H9 (cell line): Measurements from ENCODE around the gene TK1. TPM values are rescaled to one million over a fixed set of nuclear protein-coding genes. Genes with fewer than 3 reads are reported as not detected.

Source experiments
- DNase-seq: peaks from one replicate; pipeline ENCODE4 v3.0.0-alpha.2; 2017
- H2AFZ ChIP-seq: one replicate; pipeline ENCODE4 v1.6.1; 2013; ENCODE audit warnings: mild to moderate bottlenecking, low read length, control low read depth, moderate library complexity
- H2AK5ac ChIP-seq: 2 replicates; pipeline ENCODE4 v1.6.1; 2013; ENCODE audit warnings: low read length, control low read depth, mixed read lengths; ENCODE audit not compliant: insufficient read length
- H2BK120ac ChIP-seq: one replicate; pipeline ENCODE4 v1.6.1; 2013; ENCODE audit warnings: low read depth, mild to moderate bottlenecking, low read length, control low read depth, inconsistent platforms; ENCODE audit not compliant: poor library complexity, severe bottlenecking
- H2BK12ac ChIP-seq: 2 replicates; pipeline ENCODE4 v1.6.1; 2013; ENCODE audit warnings: low read length, control low read depth, mixed read lengths, low read depth; ENCODE audit not compliant: insufficient read length
- H2BK15ac ChIP-seq: 2 replicates; pipeline ENCODE4 v1.6.1; 2013; ENCODE audit warnings: low read depth, low read length, control low read depth
- H2BK20ac ChIP-seq: one replicate; pipeline ENCODE4 v1.6.1; 2013; ENCODE audit warnings: low read depth, mild to moderate bottlenecking, low read length, control low read depth, inconsistent platforms; ENCODE audit not compliant: poor library complexity, severe bottlenecking
- H2BK5ac ChIP-seq: 2 replicates; pipeline ENCODE4 v1.6.1; 2013; ENCODE audit warnings: low read length, control low read depth, mixed read lengths; ENCODE audit not compliant: insufficient read length
- H3K14ac ChIP-seq: 2 replicates; pipeline ENCODE4 v1.6.1; 2013; ENCODE audit warnings: low read length, control low read depth; ENCODE audit not compliant: insufficient read depth
- H3K18ac ChIP-seq: 2 replicates; pipeline ENCODE4 v1.6.1; 2013; ENCODE audit warnings: low read depth, mild to moderate bottlenecking, mixed read lengths, low read length, control low read depth; ENCODE audit not compliant: insufficient read length
- H3K23ac ChIP-seq: 2 replicates; pipeline ENCODE4 v1.6.1; 2013; ENCODE audit warnings: low read length, control low read depth, mixed read lengths, low read depth; ENCODE audit not compliant: insufficient read length
- H3K23me2 ChIP-seq: 2 replicates; pipeline ENCODE4 v1.6.1; 2013; ENCODE audit warnings: low read depth, mild to moderate bottlenecking, mixed read lengths, low read length, control low read depth; ENCODE audit not compliant: insufficient read length, poor library complexity, severe bottlenecking
- H3K27ac ChIP-seq: 2 replicates; pipeline ENCODE4 v1.5.1; 2013; ENCODE audit warnings: low read length, control low read depth, mixed read lengths, low read depth; ENCODE audit not compliant: insufficient read length
- H3K27me3 ChIP-seq: 2 replicates; pipeline ENCODE4 v1.6.1; 2013; ENCODE audit warnings: low read length, control low read depth, inconsistent platforms; ENCODE audit not compliant: insufficient read depth
- H3K4ac ChIP-seq: 2 replicates; pipeline ENCODE4 v1.6.1; 2013; ENCODE audit warnings: low read depth, mild to moderate bottlenecking, control low read depth, inconsistent platforms, low read length, moderate library complexity
- H3K4me1 ChIP-seq: 2 replicates; pipeline ENCODE4 v1.6.1; 2013; ENCODE audit warnings: low read length, control low read depth, inconsistent platforms; ENCODE audit not compliant: insufficient read depth
- H3K4me2 ChIP-seq: 2 replicates; pipeline ENCODE4 v1.6.1; 2013; ENCODE audit warnings: low read length, control low read depth, mixed read lengths; ENCODE audit not compliant: insufficient read length, insufficient read depth
- H3K56ac ChIP-seq: 2 replicates; pipeline ENCODE4 v1.6.1; 2013; ENCODE audit warnings: low read depth, mild to moderate bottlenecking, mixed read lengths, low read length, control low read depth; ENCODE audit not compliant: insufficient read length
- H3K79me1 ChIP-seq: 2 replicates; pipeline ENCODE4 v1.6.1; 2013; ENCODE audit warnings: low read depth, mild to moderate bottlenecking, moderate library complexity, low read length, control low read depth, inconsistent platforms; ENCODE audit not compliant: insufficient read depth, poor library complexity, severe bottlenecking
- H3K79me2 ChIP-seq: 2 replicates; pipeline ENCODE4 v1.6.1; 2013; ENCODE audit warnings: low read length, control low read depth, inconsistent platforms; ENCODE audit not compliant: insufficient read depth
- H3K9ac ChIP-seq: 2 replicates; pipeline ENCODE4 v1.6.1; 2013; ENCODE audit warnings: low read length, control low read depth, mixed read lengths; ENCODE audit not compliant: insufficient read length; ENCODE audit errors: extremely low read depth
- H3K9me3 ChIP-seq: one replicate; pipeline ENCODE4 v1.6.1; 2013; ENCODE audit warnings: low read depth, low read length, inconsistent platforms; ENCODE audit not compliant: control insufficient read depth
- H3T11ph ChIP-seq: one replicate; pipeline ENCODE4 v1.6.1; 2013; ENCODE audit warnings: mild to moderate bottlenecking, low read length, control low read depth, inconsistent platforms
- H4K20me1 ChIP-seq: one replicate; pipeline ENCODE4 v1.6.1; 2013; ENCODE audit not compliant: control insufficient read depth, insufficient read length, insufficient read depth
- H4K5ac ChIP-seq: 2 replicates; pipeline ENCODE4 v1.6.1; 2013; ENCODE audit warnings: low read depth, mild to moderate bottlenecking, mixed read lengths, low read length, control low read depth; ENCODE audit not compliant: insufficient read length
- H4K8ac ChIP-seq: replicated peaks from 2 replicates; pipeline ENCODE4 v1.6.1; 2013; ENCODE audit warnings: low read length, control low read depth, mixed read lengths, low read depth; ENCODE audit not compliant: insufficient read length
- H4K91ac ChIP-seq: 2 replicates; pipeline ENCODE4 v1.6.1; 2013; ENCODE audit warnings: low read depth, mild to moderate bottlenecking, moderate library complexity, mixed read lengths, low read length, control low read depth; ENCODE audit not compliant: insufficient read length
- H3K27ac Mint-ChIP-seq, 3 experiments: 2 replicates in 2 of 3; 3 replicates in 1 of 3; pipeline ENCODE4 v1.8.0; 2020 to 2021; ENCODE audit warnings: mixed read lengths in 3 of 3, mild to moderate bottlenecking in 1 of 3, moderate library complexity in 1 of 3
- H3K27me3 Mint-ChIP-seq: 2 replicates; pipeline ENCODE4 v1.8.0; 2021; ENCODE audit warnings: low read depth, mild to moderate bottlenecking, moderate library complexity, mixed read lengths
- H3K36me3 Mint-ChIP-seq, 3 experiments: 2 replicates in 2 of 3; 3 replicates in 1 of 3; pipeline ENCODE4 v1.8.0; 2020 to 2021; ENCODE audit warnings: low read depth in 3 of 3, mixed read lengths in 3 of 3; ENCODE audit not compliant: insufficient read depth in 1 of 3
- H3K4me1 Mint-ChIP-seq, 2 experiments: 2 replicates each; pipeline ENCODE4 v1.8.0; 2020; ENCODE audit warnings: mixed read lengths in 2 of 2
- H3K4me3 Mint-ChIP-seq, 2 experiments: 2 replicates in 1 of 2; 3 replicates in 1 of 2; pipeline ENCODE4 v1.8.0; 2020 to 2021; ENCODE audit warnings: mild to moderate bottlenecking in 2 of 2, mixed read lengths in 2 of 2, moderate library complexity in 1 of 2
- H3K9me3 Mint-ChIP-seq, 2 experiments: 2 replicates in 1 of 2; 3 replicates in 1 of 2; pipeline ENCODE4 v1.8.0; 2020; ENCODE audit warnings: mild to moderate bottlenecking in 2 of 2, mixed read lengths in 2 of 2, moderate library complexity in 1 of 2
- WGBS: extraction: QIAGEN DNeasy Blood & Tissue Kit; methylation state at CpG from one replicate; pipeline ENCODE4 v1.1.7; 2013; ENCODE audit warnings: missing lambda C conversion rate, low lambda C conversion rate, mixed read lengths; ENCODE audit not compliant: insufficient read length; ENCODE audit errors: extremely low coverage; 5-methylcytosine and 5-hydroxymethylcytosine counted together
- total RNA-seq: library from RNA; stranded (reverse); gene quantifications from 2 replicates; pipeline ENCODE4 v1.2.1, GENCODE V29; 2021
- TF ChIP-seq, protein P1 (sequence below): fragments of 200-600 bp; sonication (generic); conservative IDR thresholded peaks from 3 replicates; pipeline ENCODE4 v1.8.0; 2021; ENCODE audit warnings: antibody characterized with exemption, mild to moderate bottlenecking

The TK1 gene
- total RNA-seq, 1 experiment from 2014 or later = 95.8 TPM

DNA sequence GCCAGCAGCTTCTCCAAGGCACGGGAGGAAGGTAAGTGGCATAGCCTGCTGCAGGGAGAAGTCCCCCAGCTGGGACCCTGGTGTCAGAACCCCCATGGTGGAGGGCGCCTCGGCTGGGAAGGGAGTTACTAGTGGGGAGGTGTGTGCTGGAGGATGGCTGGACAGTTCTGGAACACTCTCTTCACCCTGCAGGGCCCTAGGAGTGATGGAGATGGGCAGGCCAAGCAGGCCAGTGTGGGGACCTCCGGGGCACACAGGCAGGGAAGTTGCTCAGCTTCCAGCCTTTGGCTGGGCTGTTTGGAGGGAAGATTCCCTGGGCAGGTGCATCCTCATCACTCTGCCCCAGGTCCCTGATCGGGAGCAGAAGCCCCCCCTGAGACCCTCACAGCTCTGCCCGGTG is 40.0 kb downstream of the TK1 start:
- Histone ChIP-seq H3K79me2 (no peaks in the 10 kb centered on the region), H4K8ac (no peak overlapping the region), H2AFZ (no peak overlapping the region), H3K4me2 (no peak overlapping the region), H4K5ac (no peak overlapping the region), H2BK5ac (no peak overlapping the region), H3K4me1 (no peaks in the 10 kb centered on the region), H3K4ac (no peak overlapping the region), H2BK120ac (no peak overlapping the region), H2BK12ac (no peak overlapping the region), H3K14ac (no peak overlapping the region; the same call in 1 of the 2 replicates), H3K56ac (no peak overlapping the region), H3K79me1 (no peaks in the 10 kb centered on the region), H3K23ac (no peak overlapping the region), H3K23me2 (no peaks in the 10 kb centered on the region), H2BK20ac (no peak overlapping the region), H4K20me1 (no peaks in the 10 kb centered on the region), H2BK15ac (no peak overlapping the region), H3K9ac (no peak overlapping the region), H3K9me3 (no peaks in the 10 kb centered on the region), H3K27me3 (no peaks in the 10 kb centered on the region), H3K18ac (no peak overlapping the region), H4K91ac (no peak overlapping the region), H2AK5ac (no peak overlapping the region), H3T11ph (no peak overlapping the region), H3K27ac (no peak overlapping the region)
- no CpG with 5 or more reads among the region's 6 CpGs for WGBS
- Mint-ChIP-seq H3K4me3 (no peak overlapping the region), H3K36me3 (no peaks in the 10 kb centered on the region), H3K9me3 (no peaks in the 10 kb centered on the region), H3K4me1 (peaks cover 5 to 9% of the 10 kb centered on the region in 2 experiments; a peak in 3 of 4 replicates), H3K27me3 (peaks cover 2% of the 10 kb centered on the region; the same call in 1 of the 2 replicates), H3K27ac (no peak overlapping the region)
- DNase-seq = no peak
- TF ChIP-seq, protein P1, sequence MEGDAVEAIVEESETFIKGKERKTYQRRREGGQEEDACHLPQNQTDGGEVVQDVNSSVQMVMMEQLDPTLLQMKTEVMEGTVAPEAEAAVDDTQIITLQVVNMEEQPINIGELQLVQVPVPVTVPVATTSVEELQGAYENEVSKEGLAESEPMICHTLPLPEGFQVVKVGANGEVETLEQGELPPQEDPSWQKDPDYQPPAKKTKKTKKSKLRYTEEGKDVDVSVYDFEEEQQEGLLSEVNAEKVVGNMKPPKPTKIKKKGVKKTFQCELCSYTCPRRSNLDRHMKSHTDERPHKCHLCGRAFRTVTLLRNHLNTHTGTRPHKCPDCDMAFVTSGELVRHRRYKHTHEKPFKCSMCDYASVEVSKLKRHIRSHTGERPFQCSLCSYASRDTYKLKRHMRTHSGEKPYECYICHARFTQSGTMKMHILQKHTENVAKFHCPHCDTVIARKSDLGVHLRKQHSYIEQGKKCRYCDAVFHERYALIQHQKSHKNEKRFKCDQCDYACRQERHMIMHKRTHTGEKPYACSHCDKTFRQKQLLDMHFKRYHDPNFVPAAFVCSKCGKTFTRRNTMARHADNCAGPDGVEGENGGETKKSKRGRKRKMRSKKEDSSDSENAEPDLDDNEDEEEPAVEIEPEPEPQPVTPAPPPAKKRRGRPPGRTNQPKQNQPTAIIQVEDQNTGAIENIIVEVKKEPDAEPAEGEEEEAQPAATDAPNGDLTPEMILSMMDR = no peak
